ENCODE results near the gene PARG.
"Not testable (repeated sequence)": the region's sequence is repeated elsewhere in the genome, so short reads cannot be mapped to it uniquely, and the experiment has no call there.

Gene PARG

GRCh38 chr10:49903829-49904228 is 38.0 kb downstream of the PARG start:
- in situ Hi-C loops (cut with HindIII; ENCODE audit: low sequenced_read_pairs), result not testable (repeated sequence)

GRCh38 chr10:49900406-49900805 is 41.4 kb downstream of the PARG start:
- in situ Hi-C loops (cut with HindIII; ENCODE audit: low sequenced_read_pairs), result not testable (repeated sequence)

GRCh38 chr10:49899999-49900398 is 41.8 kb downstream of the PARG start:
- in situ Hi-C loops (cut with HindIII; ENCODE audit: low sequenced_read_pairs), result not testable (repeated sequence)

DNA sequence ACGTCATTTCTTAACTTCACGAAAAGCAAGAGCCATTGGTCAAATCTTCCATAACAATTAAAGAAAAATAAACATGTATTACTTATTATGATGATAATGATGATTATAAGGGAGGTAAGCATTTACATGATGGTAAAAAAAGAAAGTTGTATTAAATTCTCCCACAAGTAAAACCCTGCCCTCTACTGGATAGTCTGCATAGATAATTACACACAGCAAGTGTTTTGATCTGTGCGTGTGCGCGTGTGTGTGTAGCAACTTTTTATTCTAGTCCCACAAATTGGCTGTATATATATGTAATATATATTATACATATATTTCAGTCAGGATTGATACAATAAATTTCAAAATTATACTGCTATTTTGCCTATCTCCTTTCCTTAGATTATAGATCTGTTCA is 51.8 kb downstream of the PARG start:
- in situ Hi-C loops (cut with HindIII; ENCODE audit: low sequenced_read_pairs), result not testable (repeated sequence)

DNA sequence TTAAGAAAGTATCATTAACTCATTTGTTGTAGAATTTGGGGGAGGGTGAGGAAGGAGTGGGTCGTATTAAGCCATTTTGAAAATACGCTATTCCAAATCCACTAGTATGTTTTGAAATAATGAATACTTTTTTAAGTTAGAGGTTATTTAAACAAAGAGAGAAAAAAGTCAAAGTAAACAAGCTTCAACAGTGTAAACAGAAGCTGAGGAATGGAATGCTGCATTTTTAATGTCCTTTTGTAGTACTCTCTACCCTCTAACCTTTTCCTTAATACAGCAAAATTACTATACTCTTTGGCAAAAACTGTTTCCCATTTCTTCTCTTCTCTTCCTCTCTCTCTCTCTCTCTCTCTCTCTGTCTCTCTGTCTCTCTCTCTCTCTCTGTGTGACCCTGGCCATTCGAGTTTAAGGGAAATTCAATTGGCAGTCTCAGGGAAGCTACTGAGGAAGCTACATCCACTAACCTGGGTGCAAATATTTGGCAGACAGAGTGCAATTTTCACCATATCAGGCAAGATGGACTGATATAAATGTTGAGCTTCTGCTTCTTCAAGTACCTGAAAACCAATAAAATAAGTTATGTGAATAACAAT is 57.0 kb downstream of the PARG start:
- in situ Hi-C loops (cut with HindIII; ENCODE audit: low sequenced_read_pairs), result not testable (repeated sequence)

DNA sequence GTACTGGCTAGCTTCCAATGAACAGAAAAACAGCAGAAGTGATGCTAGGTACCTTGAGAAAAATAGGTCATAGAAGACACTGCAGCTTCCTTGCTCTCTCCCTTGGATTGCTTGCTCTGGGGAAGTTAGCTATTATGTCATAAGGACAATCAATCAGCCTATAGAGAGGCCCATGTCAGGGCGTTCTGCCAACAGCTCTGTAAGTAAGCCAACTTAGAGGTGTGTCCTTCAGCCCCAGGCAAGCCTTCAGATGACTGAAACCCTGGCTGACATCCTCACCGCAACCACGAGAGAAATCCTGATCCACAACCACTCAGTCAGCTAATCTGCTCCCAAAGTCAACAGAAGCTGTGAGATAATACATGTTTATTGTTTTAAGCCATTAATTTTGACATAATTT is 58.0 kb downstream of the PARG start:
- in situ Hi-C loops (cut with HindIII; ENCODE audit: low sequenced_read_pairs), result not testable (repeated sequence)

DNA sequence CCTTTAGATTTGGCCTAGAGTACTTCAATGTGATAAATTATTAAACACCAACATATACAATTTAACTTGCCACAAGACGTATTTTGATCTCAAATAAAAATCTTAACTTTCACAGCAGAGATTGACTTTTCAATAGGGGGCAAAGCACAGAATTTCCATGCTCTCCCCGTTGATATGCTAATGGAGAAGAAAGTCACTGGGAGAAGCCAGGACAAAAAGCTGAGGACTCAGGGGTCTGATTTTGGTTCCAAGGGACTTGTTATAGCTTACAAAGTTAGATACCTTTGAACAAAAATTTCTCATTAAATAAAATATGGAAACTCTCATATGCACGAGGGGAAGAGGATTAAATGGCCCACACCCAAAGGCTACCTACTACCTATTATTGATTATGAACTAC is 59.5 kb downstream of the PARG start:
- in situ Hi-C loops (cut with HindIII; ENCODE audit: low sequenced_read_pairs), result not testable (repeated sequence)

DNA sequence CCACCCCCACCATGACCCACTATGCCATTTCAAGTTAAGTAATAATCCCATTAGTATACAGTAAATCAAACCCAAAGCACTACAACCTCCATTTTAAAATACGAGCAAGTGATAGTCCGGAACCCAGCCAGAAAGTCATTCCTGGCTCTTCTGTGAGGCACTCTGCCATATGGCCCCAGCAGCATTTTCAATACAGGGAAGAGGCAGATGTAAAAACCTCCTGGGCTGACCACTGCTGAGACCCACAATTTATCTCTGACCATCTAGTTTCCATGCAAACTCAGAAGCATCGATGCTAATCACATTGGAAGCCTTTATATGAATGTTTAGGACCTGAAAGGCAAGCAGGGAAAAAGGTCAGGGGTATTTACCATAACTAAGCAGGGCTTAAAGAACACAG is 69.1 kb downstream of the PARG start:
- in situ Hi-C loops (cut with HindIII; ENCODE audit: low sequenced_read_pairs), result not testable (repeated sequence)

- in situ Hi-C loops (cut with HindIII; ENCODE audit: low sequenced_read_pairs), result not testable (repeated sequence)
Observed at GRCh38 chr10:49871462-49871861, 70.4 kb downstream of the PARG start.

GRCh38 chr10:49859933-49860332 is 81.9 kb downstream of the PARG start:
- in situ Hi-C loops (cut with HindIII; ENCODE audit: low sequenced_read_pairs), result not testable (repeated sequence)

- in situ Hi-C loops (cut with HindIII; ENCODE audit: low sequenced_read_pairs), result not testable (repeated sequence)
Observed at GRCh38 chr10:49858697-49859382, 83.0 kb downstream of the PARG start.

DNA sequence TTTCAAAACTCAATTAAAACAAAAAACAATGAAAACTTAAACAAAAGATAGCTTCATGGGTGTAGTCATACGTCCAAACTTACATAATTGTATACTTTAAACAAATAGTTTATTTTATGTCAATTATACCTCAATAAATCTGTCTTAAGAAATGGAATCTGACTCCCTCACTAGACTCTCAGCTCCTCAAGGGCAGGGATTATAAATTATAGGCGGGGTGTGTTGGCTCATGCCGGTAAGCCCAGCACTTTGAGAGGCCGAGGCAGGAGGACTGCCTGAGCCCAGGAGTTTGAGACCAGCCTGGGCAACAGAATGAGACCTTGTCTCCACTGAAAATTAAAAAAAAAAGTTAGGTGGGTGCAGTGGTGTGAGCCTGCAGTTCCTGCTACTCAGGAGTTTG is 92.3 kb downstream of the PARG start:
- in situ Hi-C loops (cut with HindIII; ENCODE audit: low sequenced_read_pairs), result not testable (repeated sequence)

- in situ Hi-C loops (cut with HindIII; ENCODE audit: low sequenced_read_pairs), result no loop called here
Observed at GRCh38 chr10:49844775-49845595, 96.8 kb downstream of the PARG start.

GRCh38 chr10:49842333-49842628 is 99.5 kb downstream of the PARG start:
- in situ Hi-C loops (cut with HindIII; ENCODE audit: low sequenced_read_pairs), result not testable (repeated sequence)

GRCh38 chr10:49841615-49842332 is 100.1 kb downstream of the PARG start:
- in situ Hi-C loops (cut with HindIII; ENCODE audit: low sequenced_read_pairs), result no loop called here

DNA sequence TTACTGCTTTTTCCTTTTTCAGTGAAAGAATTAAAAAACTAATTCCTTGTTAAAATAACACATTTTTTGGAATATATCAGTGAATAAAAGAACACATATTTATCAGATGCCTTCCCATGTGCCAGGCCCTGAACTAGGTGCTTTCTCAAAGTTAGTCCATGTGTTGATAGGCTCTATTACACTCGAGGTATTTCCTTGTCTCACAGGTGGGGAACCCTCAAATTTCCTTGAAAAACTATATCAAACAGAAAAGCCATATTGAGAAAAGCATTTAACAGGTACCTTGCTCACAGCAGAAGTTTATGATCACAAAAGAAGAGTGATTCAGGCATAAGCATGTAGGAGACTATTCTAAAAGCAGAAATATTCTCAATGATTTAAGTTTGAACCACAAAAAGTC is 104.1 kb downstream of the PARG start:
- in situ Hi-C loops (cut with HindIII; ENCODE audit: low sequenced_read_pairs), result no loop called here

DNA sequence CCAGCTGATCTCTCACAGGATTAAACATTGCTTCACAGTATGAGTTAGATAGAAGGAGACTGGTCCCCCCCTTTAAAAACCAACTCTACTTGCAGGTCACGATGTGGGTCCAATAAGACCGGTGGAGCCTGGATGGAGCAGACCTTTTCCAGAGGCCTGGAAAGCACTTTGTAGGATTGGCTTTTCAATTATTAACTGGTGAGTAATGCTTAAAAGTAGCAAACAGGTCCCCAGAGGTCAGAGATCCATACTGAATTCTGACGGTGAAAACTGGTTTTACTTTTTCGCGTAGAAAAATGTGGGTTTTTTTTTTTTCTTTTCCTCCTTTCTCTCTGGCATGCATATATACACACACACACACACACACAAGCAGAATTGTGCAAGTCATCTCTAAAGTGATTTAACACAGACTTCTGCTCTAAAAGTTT is 104.8 kb downstream of the PARG start:
- in situ Hi-C loops (cut with HindIII; ENCODE audit: low sequenced_read_pairs), result no loop called here

- in situ Hi-C loops (cut with HindIII; ENCODE audit: low sequenced_read_pairs), result no loop called here
Observed at GRCh38 chr10:49834976-49835375, 106.9 kb downstream of the PARG start.

DNA sequence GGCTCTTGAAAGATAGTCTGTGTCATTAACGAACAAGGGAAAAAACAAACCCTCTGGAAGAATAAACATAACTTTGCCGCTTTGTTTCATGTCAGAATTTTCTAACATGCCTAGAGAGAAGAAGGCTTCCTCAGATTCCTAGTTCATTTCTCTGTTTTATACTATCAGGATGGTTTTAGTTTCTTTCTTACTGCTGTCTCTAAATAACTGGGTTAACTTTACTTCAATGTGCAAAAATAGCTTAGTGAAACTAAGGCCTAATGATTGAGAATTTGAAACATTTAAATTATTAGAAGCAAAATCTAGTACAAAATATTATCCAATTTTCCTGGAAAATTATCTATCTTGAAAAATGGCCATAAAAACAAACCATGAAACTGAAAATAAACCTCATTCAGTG is 107.6 kb downstream of the PARG start:
- in situ Hi-C loops (cut with HindIII; ENCODE audit: low sequenced_read_pairs), result no loop called here

GRCh38 chr10:49833168-49833567 is 108.7 kb downstream of the PARG start:
- in situ Hi-C loops (cut with HindIII; ENCODE audit: low sequenced_read_pairs), result no loop called here

GRCh38 chr10:49831352-49832035 is 110.3 kb downstream of the PARG start:
- in situ Hi-C loops (cut with HindIII; ENCODE audit: low sequenced_read_pairs), result no loop called here

All from endothelial cell of hepatic sinusoid (primary cell).